K562 (cell line): Measurements from ENCODE around the gene GPR35. TPM values are rescaled to one million over a fixed set of nuclear protein-coding genes. Genes with fewer than 3 reads are reported as not detected.

Experiments used
- ATAC-seq: fragments of 200-7000 bp; cut with Tn5 transposase; 3 replicates; pipeline ENCODE4 v1.9.1; 2020; ENCODE audit warnings: moderate library complexity
- BruUV-seq: library from RNA; stranded (reverse); fragments of 400-500 nt; replicated peaks from 2 replicates; lab custom pipeline; 2021; lab: Mats Ljungman, UMichigan
- CTCF ChIA-PET: fragments of 300-600 bp; formaldehyde crosslinking; extraction: SDS; loops from one replicate; lab custom pipeline; 2021; ENCODE audit warnings: low intra/inter-chr PET ratio; lab: Yijun Ruan, JAX
- POLR2A ChIA-PET: fragments of 300-600, 350-650 bp; sonication (Branson Sonifier 250); formaldehyde crosslinking; extraction: SDS; loops from one replicate; lab custom pipeline; 2021; ENCODE audit warnings: antibody characterized with exemption, inconsistent platforms; lab: Yijun Ruan, JAX
- DNase-seq, 4 experiments: peaks; one replicate each; pipeline versions ENCODE4 v3.0.0 to v3.0.0-alpha.2; 2011 to 2018; ENCODE audit warnings: low spot score in 3 of 4, mixed read lengths in 3 of 4; ENCODE audit errors: extremely low read depth in 1 of 4
- FAIRE-seq: peaks from 2 replicates; lab custom pipeline; 2011; peaks lifted over from hg19 to GRCh38; lab: Jason Lieb, UNC
- H2AFZ ChIP-seq: 2 replicates; pipeline ENCODE4 v1.6.0; 2011; ENCODE audit warnings: low read depth, low read length, control low read depth, inconsistent platforms
- H3K27ac ChIP-seq: fragments of 200-600 bp; 3 replicates; pipeline ENCODE4 v1.8.0; 2011; ENCODE audit warnings: low read depth, mild to moderate bottlenecking, control low read depth, inconsistent platforms, low read length, moderate library complexity, mixed read lengths; ENCODE audit errors: extremely low read depth
- H3K27me3 ChIP-seq, 2 experiments: fragments of 300-600 bp in 1 of 2; 2 replicates in 1 of 2; 3 replicates in 1 of 2; pipeline versions ENCODE4 v1.6.0 to v1.8.0; 2011; ENCODE audit warnings: inconsistent platforms in 2 of 2, low read length in 2 of 2, mild to moderate bottlenecking in 1 of 2, mixed read lengths in 1 of 2, moderate library complexity in 1 of 2; ENCODE audit not compliant: control insufficient read depth in 2 of 2, insufficient read depth in 2 of 2
- H3K36me3 ChIP-seq: fragments of 300-600 bp; 3 replicates; pipeline ENCODE4 v1.8.0; 2011; ENCODE audit warnings: mild to moderate bottlenecking, low read length, inconsistent platforms; ENCODE audit not compliant: control insufficient read depth, insufficient read depth
- H3K4me1 ChIP-seq, 2 experiments: fragments of 200-600 bp in 1 of 2; replicated peaks in 1 of 2; 2 replicates in 1 of 2; 3 replicates in 1 of 2; pipeline versions ENCODE4 v1.5.1 to v1.8.0; 2011; ENCODE audit warnings: inconsistent platforms in 2 of 2, low read length in 2 of 2, mild to moderate bottlenecking in 1 of 2, mixed read lengths in 1 of 2, moderate library complexity in 1 of 2; ENCODE audit not compliant: control insufficient read depth in 2 of 2, insufficient read depth in 2 of 2
- H3K4me2 ChIP-seq: 2 replicates; pipeline ENCODE4 v1.6.1; 2011; ENCODE audit warnings: low read length, control low read depth, inconsistent platforms, mixed read lengths; ENCODE audit not compliant: insufficient read depth
- H3K4me3 ChIP-seq: fragments of 200-600 bp; sonication (generic), shearing (Covaris generic); 2 replicates; pipeline ENCODE4 v1.5.1; 2016; ENCODE audit warnings: control low read depth, inconsistent platforms
- H3K79me2 ChIP-seq: fragments of 200-600 bp; 3 replicates; pipeline ENCODE4 v1.8.0; 2011; ENCODE audit warnings: low read length, inconsistent platforms; ENCODE audit not compliant: control insufficient read depth, insufficient read depth
- H3K9ac ChIP-seq, 2 experiments: 2 replicates each; pipeline versions ENCODE4 v1.6.0 to v1.6.1; 2011; ENCODE audit warnings: low read depth in 2 of 2, low read length in 2 of 2, control low read depth in 1 of 2, inconsistent platforms in 1 of 2, mild to moderate bottlenecking in 1 of 2, mixed read lengths in 1 of 2; ENCODE audit not compliant: insufficient read depth in 1 of 2
- H3K9me1 ChIP-seq: one replicate; pipeline ENCODE4 v1.6.0; 2011; ENCODE audit warnings: inconsistent platforms, mild to moderate bottlenecking, low read length, moderate library complexity; ENCODE audit not compliant: control insufficient read depth, insufficient read depth
- H3K9me3 ChIP-seq: replicated peaks from 2 replicates; pipeline ENCODE4 v1.5.1; 2011; ENCODE audit warnings: low read depth, low read length, inconsistent platforms; ENCODE audit not compliant: control insufficient read depth, insufficient read depth
- H4K20me1 ChIP-seq: replicated peaks from 2 replicates; pipeline ENCODE4 v1.6.1; 2011; ENCODE audit warnings: low read length, inconsistent platforms, mixed read lengths; ENCODE audit not compliant: control insufficient read depth, insufficient read depth
- FOXP4 ChIP-seq: sonication (generic); formaldehyde crosslinking; IDR thresholded peaks from 2 replicates; pipeline ENCODE4 v1.8.0; 2022; ENCODE audit warnings: mild to moderate bottlenecking, missing genetic modification reagents, borderline replicate concordance
- NRF1 ChIP-seq, 2 experiments: fragments of 450-650 bp; IDR thresholded peaks in 1 of 2; conservative IDR thresholded peaks in 1 of 2; 2 replicates each; pipeline ENCODE4 v1.6.1; 2014; ENCODE audit warnings: mild to moderate bottlenecking in 2 of 2
- OTX1 ChIP-seq: fragments of 450-650 bp; formaldehyde crosslinking; IDR thresholded peaks from 2 replicates; pipeline ENCODE4 v1.4.0; 2022; ENCODE audit warnings: mild to moderate bottlenecking
- PHF8 ChIP-seq: fragments of 200-600 bp; sonication (generic); IDR thresholded peaks from 2 replicates; pipeline ENCODE4 v1.6.1; 2012; ENCODE audit warnings: mixed run types, mild to moderate bottlenecking, inconsistent platforms, low read length, moderate library complexity, borderline replicate concordance
- SAP30 ChIP-seq: fragments of 200-600 bp; sonication (generic); IDR thresholded peaks from 2 replicates; pipeline ENCODE4 v1.6.1; 2012; ENCODE audit warnings: borderline replicate concordance, low read depth, mild to moderate bottlenecking, moderate library complexity, low read length, control low read depth, inconsistent platforms; ENCODE audit not compliant: insufficient read depth, poor library complexity, severe bottlenecking
- STAG1 ChIP-seq: sonication (generic); formaldehyde crosslinking; IDR thresholded peaks from 2 replicates; pipeline ENCODE4 v1.5.0; 2020; ENCODE audit warnings: missing genetic modification reagents, borderline replicate concordance
- ZNF24 ChIP-seq: fragments of 450-650 bp; IDR thresholded peaks from 2 replicates; pipeline ENCODE4 v1.6.1; 2016
- WGBS: fragments of 100-300 bp; shearing (Covaris generic); methylation state at CpG from one replicate; pipeline ENCODE4 v1.1.6; 2016; ENCODE audit warnings: low coverage, mixed read lengths; ENCODE audit not compliant: insufficient coverage; ENCODE audit errors: missing lambda C conversion rate; 5-methylcytosine and 5-hydroxymethylcytosine counted together
- in situ Hi-C: fragments of 300-500 bp; cut with MboI; formaldehyde crosslinking; loops from 4 replicates; pipeline ENCODE4 v1.15.0; 2018; ENCODE audit warnings: inconsistent platforms, mixed read lengths
- intact Hi-C: fragments of 100-400 bp; cut with micrococcal nuclease; formaldehyde crosslinking; loops from 2 replicates; pipeline ENCODE4 v1.14.2; 2022
- polyA plus RNA-seq, 8 experiments: library from polyadenylated mRNA; depleted of rRNA in 4 of 8; stranded (reverse) in 5 of 8; unstranded in 3 of 8; fragments of >200 nt; fragmentation: Nextera tagmentation in 2 of 8; fragmentation: Illumina TruSeq in 1 of 8; extraction: Ambion mirVana in 2 of 8; extraction: Trizol in 1 of 8; gene quantifications; 2 replicates each; pipeline versions ENCODE4 v1.2.1 to v1.2.3, GENCODE V29; 2011 to 2014; ENCODE audit warnings: inconsistent platforms in 1 of 8, missing spikeins in 1 of 8
- total RNA-seq, 7 experiments: library from RNA; depleted of rRNA in 6 of 7; stranded (reverse); fragments of >200 nt in 6 of 7; fragmentation: Illumina TruSeq in 2 of 7; extraction: Trizol in 2 of 7; gene quantifications; 2 replicates each; pipeline versions ENCODE4 v1.2.1 to v1.2.3, GENCODE V29; 2011 to 2021; ENCODE audit warnings: low replicate concordance in 1 of 7
- TF ChIP-seq, protein P1 (sequence below): sonication (generic); formaldehyde crosslinking; IDR thresholded peaks from 2 replicates; pipeline ENCODE4 v1.8.0; 2022; ENCODE audit warnings: mild to moderate bottlenecking, missing genetic modification reagents
- TF ChIP-seq, protein P2 (sequence below): sonication (generic); formaldehyde crosslinking; IDR thresholded peaks from 2 replicates; pipeline ENCODE4 v1.4.0; 2020; ENCODE audit warnings: mild to moderate bottlenecking, missing genetic modification reagents

The GPR35 gene
- total and polyA plus RNA-seq, 9 of the 15 experiments (the other 6 are each of a cell fraction or from before 2014, with no cell fraction given) = 0.04 to 0.50 (median 0.29) TPM; not detected in 3

- Histone ChIP-seq H3K9me3 (no peaks in the 10 kb centered on the region), H3K79me2 (peaks cover 53% of the 10 kb centered on the region), H3K27ac (no peak overlapping the region), H3K9me1 (no peaks in the 10 kb centered on the region), H3K9ac (peak overlapping the region; percentile 82 to 95; a peak in 3 of 4 replicates), H4K20me1 (no peaks in the 10 kb centered on the region; the same call in 1 of the 2 replicates), H3K36me3 (peaks cover 32% of the 10 kb centered on the region; the same call in 2 of the 3 replicates), H3K27me3 (no peaks in the 10 kb centered on the region), H3K4me3 (peak overlapping the region; percentile 92), H2AFZ (peak overlapping the region; percentile 72; the same call in 1 of the 2 replicates), H3K4me2 (peak overlapping the region; percentile 93), H3K4me1 (peaks cover 31 to 51% of the 10 kb centered on the region in 2 experiments)
- intact Hi-C loops = no loop called here
- ChIA-PET POLR2A (interaction anchor here (0.6 to 2.2 kb wide), 7 partner anchors 7 to 26 kb away, joined by 3 to 26 read pairs (median 4); partner anchors contain the start of gene RNPEPL1), CTCF (no interaction called here)
- BruUV-seq = no TSS peak
- ATAC-seq (peak; percentile 32), DNase-seq (peak in 2 of 4 experiments; percentile 16 to 57), FAIRE-seq (peak; percentile 51)
- 2% methylated on average over 23 of the region's 62 CpGs for WGBS
- in situ Hi-C loops = no loop called here
- TF ChIP-seq SAP30 = peak; percentile 68
- no peak for TF ChIP-seq ZNF24
- TF ChIP-seq PHF8 = 0 out of 2 replicates have a peak, but pooled peaks have one; percentile 33
- TF ChIP-seq, protein P1, sequence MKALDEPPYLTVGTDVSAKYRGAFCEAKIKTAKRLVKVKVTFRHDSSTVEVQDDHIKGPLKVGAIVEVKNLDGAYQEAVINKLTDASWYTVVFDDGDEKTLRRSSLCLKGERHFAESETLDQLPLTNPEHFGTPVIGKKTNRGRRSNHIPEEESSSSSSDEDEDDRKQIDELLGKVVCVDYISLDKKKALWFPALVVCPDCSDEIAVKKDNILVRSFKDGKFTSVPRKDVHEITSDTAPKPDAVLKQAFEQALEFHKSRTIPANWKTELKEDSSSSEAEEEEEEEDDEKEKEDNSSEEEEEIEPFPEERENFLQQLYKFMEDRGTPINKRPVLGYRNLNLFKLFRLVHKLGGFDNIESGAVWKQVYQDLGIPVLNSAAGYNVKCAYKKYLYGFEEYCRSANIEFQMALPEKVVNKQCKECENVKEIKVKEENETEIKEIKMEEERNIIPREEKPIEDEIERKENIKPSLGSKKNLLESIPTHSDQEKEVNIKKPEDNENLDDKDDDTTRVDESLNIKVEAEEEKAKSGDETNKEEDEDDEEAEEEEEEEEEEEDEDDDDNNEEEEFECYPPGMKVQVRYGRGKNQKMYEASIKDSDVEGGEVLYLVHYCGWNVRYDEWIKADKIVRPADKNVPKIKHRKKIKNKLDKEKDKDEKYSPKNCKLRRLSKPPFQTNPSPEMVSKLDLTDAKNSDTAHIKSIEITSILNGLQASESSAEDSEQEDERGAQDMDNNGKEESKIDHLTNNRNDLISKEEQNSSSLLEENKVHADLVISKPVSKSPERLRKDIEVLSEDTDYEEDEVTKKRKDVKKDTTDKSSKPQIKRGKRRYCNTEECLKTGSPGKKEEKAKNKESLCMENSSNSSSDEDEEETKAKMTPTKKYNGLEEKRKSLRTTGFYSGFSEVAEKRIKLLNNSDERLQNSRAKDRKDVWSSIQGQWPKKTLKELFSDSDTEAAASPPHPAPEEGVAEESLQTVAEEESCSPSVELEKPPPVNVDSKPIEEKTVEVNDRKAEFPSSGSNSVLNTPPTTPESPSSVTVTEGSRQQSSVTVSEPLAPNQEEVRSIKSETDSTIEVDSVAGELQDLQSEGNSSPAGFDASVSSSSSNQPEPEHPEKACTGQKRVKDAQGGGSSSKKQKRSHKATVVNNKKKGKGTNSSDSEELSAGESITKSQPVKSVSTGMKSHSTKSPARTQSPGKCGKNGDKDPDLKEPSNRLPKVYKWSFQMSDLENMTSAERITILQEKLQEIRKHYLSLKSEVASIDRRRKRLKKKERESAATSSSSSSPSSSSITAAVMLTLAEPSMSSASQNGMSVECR (CRISPR knock-in tag) = peak; percentile 2; the same call in 1 of the 2 replicates
- no peak for TF ChIP-seq NRF1 (conservative IDR thresholded peaks at IDR 0.05 in 1 of 2, IDR thresholded peaks at IDR 0.05 in 1 of 2)
- no peak for TF ChIP-seq FOXP4
- TF ChIP-seq OTX1 (CRISPR knock-in tag) = no peak
- TF ChIP-seq, protein P2, sequence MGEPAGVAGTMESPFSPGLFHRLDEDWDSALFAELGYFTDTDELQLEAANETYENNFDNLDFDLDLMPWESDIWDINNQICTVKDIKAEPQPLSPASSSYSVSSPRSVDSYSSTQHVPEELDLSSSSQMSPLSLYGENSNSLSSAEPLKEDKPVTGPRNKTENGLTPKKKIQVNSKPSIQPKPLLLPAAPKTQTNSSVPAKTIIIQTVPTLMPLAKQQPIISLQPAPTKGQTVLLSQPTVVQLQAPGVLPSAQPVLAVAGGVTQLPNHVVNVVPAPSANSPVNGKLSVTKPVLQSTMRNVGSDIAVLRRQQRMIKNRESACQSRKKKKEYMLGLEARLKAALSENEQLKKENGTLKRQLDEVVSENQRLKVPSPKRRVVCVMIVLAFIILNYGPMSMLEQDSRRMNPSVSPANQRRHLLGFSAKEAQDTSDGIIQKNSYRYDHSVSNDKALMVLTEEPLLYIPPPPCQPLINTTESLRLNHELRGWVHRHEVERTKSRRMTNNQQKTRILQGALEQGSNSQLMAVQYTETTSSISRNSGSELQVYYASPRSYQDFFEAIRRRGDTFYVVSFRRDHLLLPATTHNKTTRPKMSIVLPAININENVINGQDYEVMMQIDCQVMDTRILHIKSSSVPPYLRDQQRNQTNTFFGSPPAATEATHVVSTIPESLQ = no peak
- 0 out of 2 replicates have a peak, but pooled peaks have one; percentile 14 for TF ChIP-seq STAG1 (CRISPR knock-in tag)
These were observed 38.1 kb upstream of the GPR35 start for GRCh38 chr2:240586919-240587800.
